Mucosa of descending colon (tissue), 3 donors: ENCODE measurements around the gene EFCAB5. TPM values are rescaled to one million over a fixed set of nuclear protein-coding genes. Genes with fewer than 3 reads are reported as not detected.

Experiments used
- ATAC-seq: fragments of 200-7000 bp; cut with Tn5 transposase; one replicate; pipeline ENCODE4 v1.9.1; 2020; ENCODE audit warnings: mild to moderate bottlenecking, moderate library complexity
- DNase-seq, 3 donors: peaks; one replicate each; pipeline ENCODE4 v3.0.0-alpha.2; 2020
- H3K36me3 ChIP-seq: fragments of 200-600 bp; one replicate; pipeline ENCODE4 v1.8.0; 2021; ENCODE audit warnings: low read depth, mild to moderate bottlenecking
- H3K4me1 ChIP-seq: fragments of 200-600 bp; one replicate; pipeline ENCODE4 v1.8.0; 2021; ENCODE audit warnings: low read depth, mild to moderate bottlenecking
- H3K4me3 ChIP-seq: fragments of 200-600 bp; one replicate; pipeline ENCODE4 v1.8.0; 2021; ENCODE audit warnings: mild to moderate bottlenecking
- H3K9me3 ChIP-seq: fragments of 200-600 bp; one replicate; pipeline ENCODE4 v1.8.0; 2021; ENCODE audit warnings: mild to moderate bottlenecking
- intact Hi-C, 2 donors: fragments of 100-400 bp; cut with DNase I in 1 of 2; cut with micrococcal nuclease in 1 of 2; formaldehyde crosslinking; loops; one replicate each; pipeline versions ENCODE4 v1.11.0 to v1.11.1; 2022; cut with DNase I, micrococcal nuclease
- total RNA-seq, 3 donors: library from RNA; stranded (reverse); fragmentation: NEBNext Ultra II Directional in 2 of 3; extraction: Animal tissue kit (Norgen Biotek cat#: 25700) in 2 of 3; gene quantifications; one replicate each; pipeline versions ENCODE4 v1.2.1 to v1.2.4, GENCODE V29; 2021 to 2023
- TF ChIP-seq, protein P1 (sequence below): fragments of 200-600 bp; IDR thresholded peaks from one replicate; pipeline ENCODE4 v1.8.0; 2022; ENCODE audit warnings: antibody characterized with exemption, mild to moderate bottlenecking
- donor health status: DM: no; HTN: no; CAD: no; lungs with moderate emphysema.
- donor health status: DM: no; HTN: no; CAD: no.
- donor health status: DM: no; HTN: yes; CAD: no.

The EFCAB5 gene
- total RNA-seq, 3 donors from 2014 or later = 1.0 to 4.1 (median 2.4) TPM

DNA sequence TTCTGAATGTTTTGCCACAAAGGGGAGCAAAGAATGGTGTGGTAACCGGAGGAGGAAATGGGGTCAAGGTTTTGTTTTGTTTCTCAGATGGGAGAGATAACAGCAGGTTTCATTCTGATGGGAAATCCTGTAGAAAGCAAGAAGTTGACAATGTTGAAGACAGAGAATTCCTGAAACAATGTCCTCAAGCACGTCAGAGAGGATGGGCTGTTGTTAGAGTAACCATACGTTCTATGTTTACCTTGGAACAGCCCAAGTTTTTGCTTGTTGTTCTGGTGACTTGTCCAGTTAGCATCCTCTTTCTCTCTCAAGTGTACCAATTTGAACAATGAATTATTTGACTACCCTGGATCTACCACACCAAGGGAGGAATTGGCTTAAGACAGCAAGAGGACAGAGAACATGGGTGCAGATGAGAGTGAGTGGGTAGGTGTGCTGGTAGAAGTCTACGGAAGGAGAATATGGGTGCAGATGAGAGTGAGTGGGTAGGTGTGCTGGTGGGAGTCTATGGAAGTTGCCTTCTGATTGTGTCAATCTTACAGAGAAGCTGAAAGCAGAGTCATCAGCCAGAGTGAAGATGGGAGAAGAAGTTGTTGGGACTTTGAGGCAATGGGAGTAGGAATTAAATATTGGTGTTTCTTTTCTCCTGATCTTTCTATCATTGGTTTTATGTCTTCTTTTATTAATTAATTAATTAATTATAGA lies 160.4 kb downstream of the EFCAB5 start:
- ATAC-seq (no peak), DNase-seq (no peak)
- Histone ChIP-seq H3K4me1 (no peaks in the 10 kb centered on the region), H3K4me3 (no peak overlapping the region), H3K9me3 (no peaks in the 10 kb centered on the region), H3K36me3 (no peaks in the 10 kb centered on the region)
- TF ChIP-seq, protein P1, sequence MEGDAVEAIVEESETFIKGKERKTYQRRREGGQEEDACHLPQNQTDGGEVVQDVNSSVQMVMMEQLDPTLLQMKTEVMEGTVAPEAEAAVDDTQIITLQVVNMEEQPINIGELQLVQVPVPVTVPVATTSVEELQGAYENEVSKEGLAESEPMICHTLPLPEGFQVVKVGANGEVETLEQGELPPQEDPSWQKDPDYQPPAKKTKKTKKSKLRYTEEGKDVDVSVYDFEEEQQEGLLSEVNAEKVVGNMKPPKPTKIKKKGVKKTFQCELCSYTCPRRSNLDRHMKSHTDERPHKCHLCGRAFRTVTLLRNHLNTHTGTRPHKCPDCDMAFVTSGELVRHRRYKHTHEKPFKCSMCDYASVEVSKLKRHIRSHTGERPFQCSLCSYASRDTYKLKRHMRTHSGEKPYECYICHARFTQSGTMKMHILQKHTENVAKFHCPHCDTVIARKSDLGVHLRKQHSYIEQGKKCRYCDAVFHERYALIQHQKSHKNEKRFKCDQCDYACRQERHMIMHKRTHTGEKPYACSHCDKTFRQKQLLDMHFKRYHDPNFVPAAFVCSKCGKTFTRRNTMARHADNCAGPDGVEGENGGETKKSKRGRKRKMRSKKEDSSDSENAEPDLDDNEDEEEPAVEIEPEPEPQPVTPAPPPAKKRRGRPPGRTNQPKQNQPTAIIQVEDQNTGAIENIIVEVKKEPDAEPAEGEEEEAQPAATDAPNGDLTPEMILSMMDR = no peak
- intact Hi-C loops = loop anchor here in 1 of 2 donors (10.0 kb wide), 1 partner anchor 233 kb away; the partner anchor contains the start of gene TMIGD1

DNA sequence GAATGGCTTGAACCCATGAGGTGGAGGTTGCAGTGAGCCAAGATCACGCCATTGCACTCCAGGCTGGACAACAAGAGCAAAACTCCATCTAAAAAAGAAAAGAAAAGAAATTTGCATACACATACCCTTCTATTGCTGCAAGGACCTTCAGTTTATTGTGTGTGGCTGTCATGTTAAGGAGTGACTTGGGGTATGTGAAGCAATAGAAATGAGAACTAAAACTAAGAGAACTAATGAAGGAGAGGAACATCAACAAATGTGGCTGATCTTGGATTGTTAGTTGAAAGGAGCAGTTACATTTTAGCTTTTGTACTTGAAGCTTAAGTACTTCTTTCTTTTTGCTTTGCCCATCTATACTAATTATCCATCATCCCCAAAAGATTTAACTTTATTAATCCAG lies 162.5 kb downstream of the EFCAB5 start:
- Histone ChIP-seq H3K4me1 (no peaks in the 10 kb centered on the region), H3K4me3 (no peak overlapping the region), H3K36me3 (no peaks in the 10 kb centered on the region), H3K9me3 (no peaks in the 10 kb centered on the region)
- ATAC-seq (no peak), DNase-seq (no peak)
- TF ChIP-seq, protein P1 = no peak
- intact Hi-C loops = loop anchor here in 1 of 2 donors (10.0 kb wide), 1 partner anchor 231 kb away; the partner anchor contains the start of gene TMIGD1

DNA sequence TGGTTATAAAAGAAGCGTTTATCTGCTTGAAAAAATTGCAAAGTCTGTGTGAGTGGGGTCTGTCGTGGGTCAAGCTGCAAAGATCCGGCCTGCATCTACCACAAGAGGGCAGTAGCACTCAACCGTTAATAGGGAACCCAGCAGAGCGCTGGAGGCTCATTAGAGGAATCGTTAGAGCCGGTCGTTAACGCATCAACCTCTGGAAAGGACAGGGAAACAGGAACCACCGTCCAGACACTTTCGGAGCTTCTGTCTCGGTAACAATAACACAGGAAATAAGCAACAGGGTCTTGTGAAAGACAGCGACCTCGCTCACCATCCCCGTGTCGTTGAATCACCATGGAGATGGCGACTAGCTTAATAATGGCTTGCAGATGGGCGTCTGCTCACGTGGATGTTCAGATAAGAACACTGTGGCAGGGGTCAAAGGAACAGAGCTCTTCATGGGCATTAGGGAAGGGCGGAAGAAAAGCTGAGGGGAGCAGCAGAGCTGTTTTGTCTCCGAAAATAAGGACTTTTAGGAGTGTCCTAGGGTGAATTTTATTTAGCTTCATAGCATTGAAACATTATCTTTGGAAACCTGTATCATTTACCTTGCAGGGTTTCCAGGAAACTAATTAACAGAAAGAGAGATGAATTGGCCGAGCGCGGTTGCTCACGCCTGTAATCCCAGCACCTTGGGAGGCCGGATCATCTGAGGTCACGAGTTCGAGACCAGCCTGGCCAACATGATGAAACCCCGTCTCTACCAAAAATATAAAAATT lies 163.3 kb downstream of the EFCAB5 start:
- H3K4me3 ChIP-seq = no peak overlapping the region
- DNase-seq (peak; percentile 64 to 90 (median 72)), ATAC-seq (peak; percentile 99)
- TF ChIP-seq, protein P1 = peak; percentile 80
- H3K9me3 ChIP-seq = no peaks in the 10 kb centered on the region
- no peaks in the 10 kb centered on the region for H3K4me1 ChIP-seq
- intact Hi-C loops = loop anchor here in 1 of 2 donors (10.0 kb wide), 1 partner anchor 230 kb away; the partner anchor contains the start of gene TMIGD1
- no peaks in the 10 kb centered on the region for H3K36me3 ChIP-seq

DNA sequence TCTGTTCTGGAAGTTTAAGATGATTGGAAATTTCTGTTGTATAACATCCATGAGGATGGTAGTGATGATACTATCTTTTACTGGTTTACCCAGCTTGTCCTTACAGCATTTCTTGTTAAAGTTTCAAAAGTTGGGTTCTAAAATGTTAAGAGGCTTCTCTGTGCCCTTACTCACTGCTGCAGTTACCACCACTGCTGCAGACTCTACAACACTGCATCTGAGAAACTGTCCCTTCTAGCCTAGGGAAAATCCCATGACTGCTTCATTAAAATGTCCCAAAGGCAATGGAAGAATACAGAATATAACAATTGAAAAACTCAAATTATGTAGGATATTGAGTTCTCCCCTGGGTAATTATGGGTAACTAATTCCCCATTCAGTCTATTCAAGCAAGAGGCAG lies 171.4 kb downstream of the EFCAB5 start:
- intact Hi-C loops = no loop called here
- no peak for ATAC-seq
- TF ChIP-seq, protein P1 = no peak
- DNase-seq = no peak
- Histone ChIP-seq H3K36me3 (no peaks in the 10 kb centered on the region), H3K4me3 (no peak overlapping the region), H3K4me1 (peaks cover 7% of the 10 kb centered on the region), H3K9me3 (no peaks in the 10 kb centered on the region)

DNA sequence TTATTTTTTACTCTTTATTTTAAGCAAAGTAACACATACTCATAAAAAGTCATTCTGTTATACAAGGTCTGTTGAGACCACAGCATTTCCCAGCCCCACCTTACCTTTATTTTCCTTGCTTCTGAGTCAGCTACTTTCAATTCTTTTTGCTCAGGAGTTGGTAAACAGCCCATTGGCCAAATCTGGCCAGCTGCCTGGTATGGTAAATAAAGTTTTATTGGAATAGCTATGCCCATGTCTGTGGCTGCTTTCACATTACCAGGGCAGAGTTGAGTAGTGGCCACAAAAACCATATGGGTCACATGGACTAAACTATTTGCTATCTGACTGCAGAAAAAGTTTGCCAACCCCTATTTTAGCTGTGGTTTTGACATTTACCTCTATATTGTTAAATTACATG lies 171.8 kb downstream of the EFCAB5 start:
- TF ChIP-seq, protein P1 = no peak
- peaks cover 11% of the 10 kb centered on the region for H3K4me1 ChIP-seq
- H3K36me3 ChIP-seq = no peaks in the 10 kb centered on the region
- H3K4me3 ChIP-seq = no peak overlapping the region
- ATAC-seq = peak; percentile 82
- H3K9me3 ChIP-seq = no peaks in the 10 kb centered on the region
- intact Hi-C loops = no loop called here
- DNase-seq = peak; percentile 63 to 80 (median 70)
